Measurements from ENCODE around the gene CEP152.

The CEP152 gene

DNA sequence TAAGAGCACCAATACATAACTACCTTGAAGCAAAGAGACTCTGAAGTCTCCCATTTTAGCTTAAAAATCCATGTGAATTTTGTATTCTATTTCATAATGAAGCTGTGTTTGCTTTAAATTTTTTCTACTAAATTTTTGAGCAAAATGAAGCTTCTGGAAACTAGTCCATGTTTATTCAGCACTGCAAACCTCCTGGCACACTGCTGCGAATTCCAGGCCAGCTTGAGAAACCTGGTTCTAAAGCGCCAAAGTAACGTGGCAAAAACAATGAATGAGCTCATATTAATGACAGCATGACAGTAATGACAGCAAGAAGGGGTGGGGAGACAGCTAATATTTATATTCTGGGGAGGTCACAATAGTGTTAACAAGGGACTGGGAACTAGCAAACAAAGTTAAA, 25.7 kb downstream of the CEP152 start:
- FAIRE-seq: no peak
- no peak for DNase-seq (ENCODE audit: insufficient read length)
- TF ChIP-seq TAF1 (IDR thresholded peaks at IDR 0.05; ENCODE audit: borderline replicate concordance, low read depth, low read length) (no peak), POLR2A (IDR thresholded peaks at IDR 0.05; ENCODE audit: low read depth, low read length) (no peak), POLR2AphosphoS5 (IDR thresholded peaks at IDR 0.05; ENCODE audit: low read depth, low read length) (no peak)

DNA sequence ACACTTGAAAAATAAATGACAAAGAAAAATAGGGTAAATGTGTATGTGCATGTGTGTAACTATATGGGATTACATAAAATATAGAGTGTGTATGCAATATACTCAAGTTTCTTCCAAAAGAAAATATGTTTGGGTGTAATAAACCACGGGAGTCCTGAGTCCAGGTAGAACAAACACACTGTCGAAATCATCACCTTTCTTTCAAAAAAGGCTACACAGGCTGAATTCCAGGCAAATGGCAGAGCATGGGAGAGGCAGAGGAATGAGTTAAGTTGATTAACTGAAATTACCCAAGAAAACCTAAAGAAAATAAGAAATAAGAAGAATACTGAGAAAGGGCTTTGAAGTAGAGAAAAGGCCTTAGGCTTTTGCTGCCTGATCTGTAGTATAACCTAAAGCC, 26.1 kb downstream of the CEP152 start:
- no peak for TF ChIP-seq POLR2A (IDR thresholded peaks at IDR 0.05; ENCODE audit: low read depth, low read length)
- no peak for TF ChIP-seq POLR2AphosphoS5 (IDR thresholded peaks at IDR 0.05; ENCODE audit: low read depth, low read length)
- TF ChIP-seq TAF1 (IDR thresholded peaks at IDR 0.05; ENCODE audit: borderline replicate concordance, low read depth, low read length): no peak
- FAIRE-seq: no peak
- DNase-seq (ENCODE audit: insufficient read length): no peak

GRCh38 chr15:48782911-48783310, 28.0 kb downstream of the CEP152 start:
- no peak for DNase-seq (ENCODE audit: insufficient read length)
- FAIRE-seq: no peak
- TF ChIP-seq POLR2AphosphoS5 (IDR thresholded peaks at IDR 0.05; ENCODE audit: low read depth, low read length) (no peak), TAF1 (IDR thresholded peaks at IDR 0.05; ENCODE audit: borderline replicate concordance, low read depth, low read length) (no peak), POLR2A (IDR thresholded peaks at IDR 0.05; ENCODE audit: low read depth, low read length) (no peak)

- DNase-seq (ENCODE audit: insufficient read length): no peak
- TF ChIP-seq TAF1 (IDR thresholded peaks at IDR 0.05; ENCODE audit: borderline replicate concordance, low read depth, low read length): no peak
- TF ChIP-seq POLR2AphosphoS5 (IDR thresholded peaks at IDR 0.05; ENCODE audit: low read depth, low read length): no peak
- TF ChIP-seq POLR2A (IDR thresholded peaks at IDR 0.05; ENCODE audit: low read depth, low read length): no peak
- FAIRE-seq: no peak
Measured at GRCh38 chr15:48781481-48782081, 29.3 kb downstream of the CEP152 start.

GRCh38 chr15:48781017-48781416, 29.9 kb downstream of the CEP152 start:
- no peak for FAIRE-seq
- no peak for DNase-seq (ENCODE audit: insufficient read length)
- TF ChIP-seq POLR2AphosphoS5 (IDR thresholded peaks at IDR 0.05; ENCODE audit: low read depth, low read length) (no peak), POLR2A (IDR thresholded peaks at IDR 0.05; ENCODE audit: low read depth, low read length) (no peak), TAF1 (IDR thresholded peaks at IDR 0.05; ENCODE audit: borderline replicate concordance, low read depth, low read length) (no peak)

DNA sequence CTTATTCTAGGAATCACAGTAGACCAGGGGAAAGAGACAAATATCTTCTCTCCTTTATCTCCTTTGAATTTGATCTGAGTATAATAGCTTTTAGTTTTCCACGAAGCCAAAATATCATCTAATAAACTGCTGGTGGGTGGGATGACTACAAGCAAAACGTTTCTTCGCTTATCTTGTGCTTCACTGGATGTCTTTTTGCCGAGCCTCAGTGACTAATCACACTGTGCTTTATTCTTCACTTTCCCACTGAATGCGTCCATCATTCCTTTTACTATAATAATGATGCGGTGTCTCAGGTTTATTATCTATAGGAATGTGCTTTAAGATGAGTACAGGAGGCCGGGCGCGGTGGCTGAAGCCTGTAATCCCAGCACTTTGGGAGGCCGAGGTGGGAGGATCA, 32.5 kb downstream of the CEP152 start:
- TF ChIP-seq POLR2AphosphoS5 (IDR thresholded peaks at IDR 0.05; ENCODE audit: low read depth, low read length): no peak
- no peak for FAIRE-seq
- no peak for DNase-seq (ENCODE audit: insufficient read length)

GRCh38 chr15:48777645-48778330, 33.1 kb downstream of the CEP152 start:
- FAIRE-seq (no peak), DNase-seq (ENCODE audit: insufficient read length) (no peak)
- TF ChIP-seq POLR2A (IDR thresholded peaks at IDR 0.05; ENCODE audit: low read depth, low read length) (no peak), POLR2AphosphoS5 (IDR thresholded peaks at IDR 0.05; ENCODE audit: low read depth, low read length) (no peak), TAF1 (IDR thresholded peaks at IDR 0.05; ENCODE audit: borderline replicate concordance, low read depth, low read length) (no peak)

DNA sequence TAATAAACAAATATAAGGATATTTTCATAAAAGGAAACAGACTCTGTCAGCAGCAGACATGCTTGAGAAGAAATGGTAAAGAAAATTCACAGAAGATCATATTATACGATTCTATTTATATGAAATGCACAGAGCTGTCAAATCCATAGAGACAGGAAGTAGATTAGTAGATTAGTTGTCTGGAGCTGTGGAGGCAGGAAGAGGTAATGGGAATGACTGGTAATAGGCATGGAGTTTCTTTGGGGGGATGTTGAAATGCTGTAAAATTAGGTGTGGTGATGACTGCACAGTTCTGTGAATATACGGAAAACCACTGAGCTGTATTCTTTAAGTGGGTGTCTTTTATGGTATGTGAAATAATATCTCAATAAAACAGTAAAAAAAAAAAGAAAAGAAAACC, 35.3 kb downstream of the CEP152 start:
- TF ChIP-seq POLR2AphosphoS5 (IDR thresholded peaks at IDR 0.05; ENCODE audit: low read depth, low read length) (no peak), TAF1 (IDR thresholded peaks at IDR 0.05; ENCODE audit: borderline replicate concordance, low read depth, low read length) (no peak), POLR2A (IDR thresholded peaks at IDR 0.05; ENCODE audit: low read depth, low read length) (no peak)
- DNase-seq (ENCODE audit: insufficient read length) (no peak), FAIRE-seq (no peak)

DNA sequence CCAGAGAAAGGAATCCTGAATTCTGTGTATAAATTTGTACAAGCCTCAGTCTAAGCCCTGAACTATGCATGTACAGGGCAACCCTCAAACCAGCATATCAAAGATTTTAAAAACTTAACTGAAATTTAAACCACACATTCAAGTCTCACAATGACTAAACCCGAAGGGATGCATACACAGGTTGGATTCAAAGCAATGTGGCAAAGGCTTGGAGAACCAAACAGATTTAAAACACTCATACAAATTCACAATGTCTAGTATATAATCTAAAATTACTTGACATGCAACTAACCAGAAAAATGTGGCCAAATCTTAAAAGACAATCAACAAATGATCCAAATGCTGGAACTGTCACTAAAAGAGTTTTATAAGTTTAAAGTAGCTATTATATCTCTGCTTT, 36.4 kb downstream of the CEP152 start:
- DNase-seq (ENCODE audit: insufficient read length) (no peak), FAIRE-seq (no peak)
- TF ChIP-seq POLR2A (IDR thresholded peaks at IDR 0.05; ENCODE audit: low read depth, low read length) (no peak), TAF1 (IDR thresholded peaks at IDR 0.05; ENCODE audit: borderline replicate concordance, low read depth, low read length) (no peak), POLR2AphosphoS5 (IDR thresholded peaks at IDR 0.05; ENCODE audit: low read depth, low read length) (no peak)

DNA sequence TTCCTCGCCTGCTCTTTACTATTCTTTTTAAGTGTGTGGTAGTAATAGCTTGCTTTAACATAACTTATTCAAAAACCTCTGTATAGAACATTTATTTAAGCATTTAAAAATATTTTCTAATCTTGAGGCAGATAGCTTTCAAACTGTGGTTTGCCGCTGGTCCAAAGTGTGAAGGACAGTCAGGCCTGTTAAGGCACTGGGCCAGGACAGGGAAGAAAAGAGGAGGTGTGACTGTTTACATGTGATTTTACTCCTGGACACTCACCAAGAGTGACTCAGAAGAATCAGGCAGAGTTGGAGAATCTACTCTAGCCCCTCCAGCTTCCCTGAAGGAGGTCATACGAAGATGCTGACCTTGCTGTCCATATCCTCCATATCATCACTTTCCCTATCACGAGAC, 44.7 kb downstream of the CEP152 start:
- no peak for DNase-seq (ENCODE audit: insufficient read length)
- FAIRE-seq: no peak
- TF ChIP-seq POLR2A (IDR thresholded peaks at IDR 0.05; ENCODE audit: low read depth, low read length): no peak
- TF ChIP-seq POLR2AphosphoS5 (IDR thresholded peaks at IDR 0.05; ENCODE audit: low read depth, low read length): no peak
- TF ChIP-seq TAF1 (IDR thresholded peaks at IDR 0.05; ENCODE audit: borderline replicate concordance, low read depth, low read length): no peak

DNA sequence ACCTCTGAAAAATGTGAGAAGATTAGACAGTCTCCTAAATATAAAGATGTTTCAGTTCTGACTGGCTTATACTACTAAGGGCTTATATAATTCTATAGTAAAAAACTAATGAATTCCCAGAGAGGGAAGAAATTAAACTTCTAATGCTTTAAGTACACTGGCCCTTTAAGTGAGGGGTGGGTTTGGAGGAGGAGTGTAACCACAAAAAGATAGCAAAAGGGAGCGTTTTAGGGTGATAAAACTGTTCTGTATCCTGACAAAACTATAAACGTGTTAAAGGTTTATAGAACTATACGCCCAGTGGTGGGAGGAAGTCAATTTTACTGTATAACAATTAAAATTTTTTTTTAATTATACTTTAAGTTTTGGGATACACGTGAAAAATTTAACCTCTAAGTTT, 45.8 kb downstream of the CEP152 start:
- DNase-seq (ENCODE audit: insufficient read length) (no peak), FAIRE-seq (no peak)
- TF ChIP-seq POLR2A (IDR thresholded peaks at IDR 0.05; ENCODE audit: low read depth, low read length) (no peak), TAF1 (IDR thresholded peaks at IDR 0.05; ENCODE audit: borderline replicate concordance, low read depth, low read length) (no peak), POLR2AphosphoS5 (IDR thresholded peaks at IDR 0.05; ENCODE audit: low read depth, low read length) (no peak)

DNA sequence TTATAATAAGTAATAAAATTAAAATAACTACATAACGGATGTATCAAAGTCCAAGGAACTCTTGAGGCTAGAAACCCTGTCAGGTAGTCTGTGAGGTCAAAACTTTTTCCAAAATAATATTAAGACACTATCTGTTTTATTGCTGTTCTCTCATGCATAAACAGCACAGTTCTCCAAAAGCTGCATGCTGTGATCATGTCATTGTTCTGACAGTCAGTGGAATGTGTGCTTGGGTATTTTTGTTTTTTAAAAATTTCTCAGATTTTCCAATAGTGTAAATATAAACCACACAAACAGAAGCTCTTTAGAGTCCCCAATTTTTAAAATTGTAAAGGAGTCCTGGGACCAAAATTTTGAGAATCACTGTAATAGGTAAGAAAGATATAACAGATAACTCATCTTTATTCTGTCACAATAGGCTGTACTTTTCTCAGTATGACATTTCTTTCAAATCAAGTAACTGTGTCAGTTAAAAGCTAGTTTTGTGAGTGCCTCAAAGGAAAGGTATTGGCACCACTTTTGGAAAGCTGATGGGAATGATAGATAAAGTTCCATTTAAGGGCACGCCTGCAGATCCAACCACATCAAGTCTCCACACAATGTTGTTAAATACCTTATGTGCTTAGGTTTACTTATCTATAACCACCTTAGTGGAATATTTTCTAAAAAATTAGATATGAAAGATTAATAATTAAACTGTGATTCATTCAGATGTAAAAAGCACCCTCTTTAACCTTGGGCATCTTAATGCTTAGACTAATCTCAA, 49.3 kb downstream of the CEP152 start:
- no peak for FAIRE-seq
- TF ChIP-seq TAF1 (IDR thresholded peaks at IDR 0.05; ENCODE audit: borderline replicate concordance, low read depth, low read length): no peak
- no peak for TF ChIP-seq POLR2AphosphoS5 (IDR thresholded peaks at IDR 0.05; ENCODE audit: low read depth, low read length)
- TF ChIP-seq POLR2A (IDR thresholded peaks at IDR 0.05; ENCODE audit: low read depth, low read length): no peak
- DNase-seq (ENCODE audit: insufficient read length): no peak
